ENCODE measurements around the gene RNF41.

The RNF41 gene

GRCh38 chr12:56242986-56243385, 21.3 kb upstream of the RNF41 start:
- no peak for FAIRE-seq
- no peak for TF ChIP-seq POLR2AphosphoS5 (IDR thresholded peaks at IDR 0.05; ENCODE audit: low read depth, low read length)
- no peak for TF ChIP-seq TAF1 (IDR thresholded peaks at IDR 0.05; ENCODE audit: borderline replicate concordance, low read depth, low read length)

DNA sequence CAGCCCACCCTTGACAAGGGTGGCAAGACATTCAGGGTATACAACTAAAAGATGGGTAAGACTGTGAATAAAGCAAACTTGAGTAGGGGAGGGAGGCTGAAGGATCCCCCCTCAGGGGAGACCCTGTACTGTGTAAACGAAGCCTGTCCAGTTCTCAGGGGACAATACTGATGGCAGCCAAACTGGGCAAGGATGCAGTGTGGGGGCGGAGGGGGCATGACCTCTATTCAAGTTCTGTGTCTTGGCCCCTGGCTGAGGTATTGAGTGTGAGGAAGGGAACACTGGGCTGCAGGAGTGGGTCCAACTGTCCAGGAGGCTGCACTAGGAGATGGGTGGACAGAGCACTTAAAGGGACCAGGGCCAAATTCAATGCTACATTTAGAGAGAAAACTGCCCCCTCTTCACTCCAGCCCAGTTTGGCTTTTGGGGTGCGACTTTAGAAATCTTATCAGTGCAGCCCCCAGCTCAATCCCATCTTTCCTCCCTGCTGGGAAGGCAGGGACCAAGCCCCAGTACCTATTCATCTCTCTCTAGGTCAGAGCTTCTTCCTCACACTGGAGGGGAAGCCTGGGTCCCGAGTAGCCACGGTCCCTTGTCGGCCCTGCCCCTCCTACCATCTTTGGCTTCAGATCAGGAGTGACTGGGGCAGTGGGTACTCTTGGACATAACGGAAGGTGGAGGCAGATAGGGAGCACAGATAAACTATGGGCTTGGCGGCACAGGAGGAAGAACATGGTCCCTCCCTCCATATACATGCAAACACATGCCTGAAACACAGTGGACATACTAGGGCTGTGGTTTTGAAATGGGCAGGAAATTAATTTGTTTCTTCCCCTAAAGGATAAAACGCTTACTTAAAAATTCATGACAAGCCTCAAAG, 19.9 kb upstream of the RNF41 start:
- DNase-seq (ENCODE audit: insufficient read length) (no peak), FAIRE-seq (no peak)
- TF ChIP-seq POLR2A (IDR thresholded peaks at IDR 0.05; ENCODE audit: low read depth, low read length) (no peak), TAF1 (IDR thresholded peaks at IDR 0.05; ENCODE audit: borderline replicate concordance, low read depth, low read length) (no peak), POLR2AphosphoS5 (IDR thresholded peaks at IDR 0.05; ENCODE audit: low read depth, low read length) (no peak)

More at GRCh38 chr12:56242986-56243385, 21.3 kb upstream of the RNF41 start:
- DNase-seq (ENCODE audit: insufficient read length): no peak

GRCh38 chr12:56237552-56237951, 15.8 kb upstream of the RNF41 start:
- TF ChIP-seq POLR2AphosphoS5 (IDR thresholded peaks at IDR 0.05; ENCODE audit: low read depth, low read length) (no peak), TAF1 (IDR thresholded peaks at IDR 0.05; ENCODE audit: borderline replicate concordance, low read depth, low read length) (no peak), POLR2A (IDR thresholded peaks at IDR 0.05; ENCODE audit: low read depth, low read length) (no peak)
- FAIRE-seq (no peak), DNase-seq (ENCODE audit: insufficient read length) (no peak)

GRCh38 chr12:56236985-56237384, 15.3 kb upstream of the RNF41 start:
- TF ChIP-seq POLR2AphosphoS5 (IDR thresholded peaks at IDR 0.05; ENCODE audit: low read depth, low read length): no peak
- TF ChIP-seq POLR2A (IDR thresholded peaks at IDR 0.05; ENCODE audit: low read depth, low read length): no peak
- no peak for TF ChIP-seq TAF1 (IDR thresholded peaks at IDR 0.05; ENCODE audit: borderline replicate concordance, low read depth, low read length)
- FAIRE-seq (no peak), DNase-seq (ENCODE audit: insufficient read length) (no peak)

DNA sequence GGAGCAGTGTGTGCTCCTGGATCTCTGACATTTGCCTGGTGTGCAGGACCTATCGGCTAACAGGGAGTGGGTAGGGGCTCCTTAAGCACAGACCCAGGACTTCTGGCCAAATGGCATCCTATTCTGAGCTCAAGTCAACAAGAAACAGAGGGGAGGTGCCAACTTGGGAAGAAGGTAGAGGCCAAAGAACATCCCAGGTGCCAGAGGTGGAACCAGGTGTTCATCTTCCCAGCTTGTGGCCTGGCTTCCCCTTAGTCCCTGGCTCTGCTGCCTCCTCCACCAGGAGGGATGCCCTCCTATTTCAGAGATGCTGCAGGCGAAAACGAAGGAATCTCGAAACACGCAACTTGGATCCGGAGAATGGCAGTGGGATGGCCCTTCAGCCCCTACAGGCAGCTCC, 14.4 kb upstream of the RNF41 start:
- DNase-seq (ENCODE audit: insufficient read length) (no peak), FAIRE-seq (no peak)
- TF ChIP-seq POLR2AphosphoS5 (IDR thresholded peaks at IDR 0.05; ENCODE audit: low read depth, low read length) (0 out of 2 replicates have a peak, but pooled peaks have one; percentile 1), TAF1 (IDR thresholded peaks at IDR 0.05; ENCODE audit: borderline replicate concordance, low read depth, low read length) (no peak)

GRCh38 chr12:56234746-56235436, 13.2 kb upstream of the RNF41 start:
- TF ChIP-seq POLR2A (IDR thresholded peaks at IDR 0.05; ENCODE audit: low read depth, low read length) (no peak), TAF1 (IDR thresholded peaks at IDR 0.05; ENCODE audit: borderline replicate concordance, low read depth, low read length) (no peak), POLR2AphosphoS5 (IDR thresholded peaks at IDR 0.05; ENCODE audit: low read depth, low read length) (0 out of 2 replicates have a peak, but pooled peaks have one; percentile 32)
- DNase-seq (ENCODE audit: insufficient read length): no peak
- no peak for FAIRE-seq

DNA sequence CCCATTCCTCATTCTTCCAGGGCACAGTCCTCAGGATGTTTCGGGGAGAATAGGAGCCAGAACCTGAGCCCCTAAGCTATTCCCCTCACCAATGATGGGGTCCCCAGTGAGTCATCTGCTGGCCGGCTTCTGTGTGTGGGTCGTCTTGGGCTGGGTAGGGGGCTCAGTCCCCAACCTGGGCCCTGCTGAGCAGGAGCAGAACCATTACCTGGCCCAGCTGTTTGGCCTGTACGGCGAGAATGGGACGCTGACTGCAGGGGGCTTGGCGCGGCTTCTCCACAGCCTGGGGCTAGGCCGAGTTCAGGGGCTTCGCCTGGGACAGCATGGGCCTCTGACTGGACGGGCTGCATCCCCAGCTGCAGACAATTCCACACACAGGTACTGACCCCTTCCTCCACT, 9.5 kb upstream of the RNF41 start:
- no peak for FAIRE-seq
- TF ChIP-seq POLR2A (IDR thresholded peaks at IDR 0.05; ENCODE audit: low read depth, low read length) (no peak), TAF1 (IDR thresholded peaks at IDR 0.05; ENCODE audit: borderline replicate concordance, low read depth, low read length) (no peak), POLR2AphosphoS5 (IDR thresholded peaks at IDR 0.05; ENCODE audit: low read depth, low read length) (no peak)
- no peak for DNase-seq (ENCODE audit: insufficient read length)

DNA sequence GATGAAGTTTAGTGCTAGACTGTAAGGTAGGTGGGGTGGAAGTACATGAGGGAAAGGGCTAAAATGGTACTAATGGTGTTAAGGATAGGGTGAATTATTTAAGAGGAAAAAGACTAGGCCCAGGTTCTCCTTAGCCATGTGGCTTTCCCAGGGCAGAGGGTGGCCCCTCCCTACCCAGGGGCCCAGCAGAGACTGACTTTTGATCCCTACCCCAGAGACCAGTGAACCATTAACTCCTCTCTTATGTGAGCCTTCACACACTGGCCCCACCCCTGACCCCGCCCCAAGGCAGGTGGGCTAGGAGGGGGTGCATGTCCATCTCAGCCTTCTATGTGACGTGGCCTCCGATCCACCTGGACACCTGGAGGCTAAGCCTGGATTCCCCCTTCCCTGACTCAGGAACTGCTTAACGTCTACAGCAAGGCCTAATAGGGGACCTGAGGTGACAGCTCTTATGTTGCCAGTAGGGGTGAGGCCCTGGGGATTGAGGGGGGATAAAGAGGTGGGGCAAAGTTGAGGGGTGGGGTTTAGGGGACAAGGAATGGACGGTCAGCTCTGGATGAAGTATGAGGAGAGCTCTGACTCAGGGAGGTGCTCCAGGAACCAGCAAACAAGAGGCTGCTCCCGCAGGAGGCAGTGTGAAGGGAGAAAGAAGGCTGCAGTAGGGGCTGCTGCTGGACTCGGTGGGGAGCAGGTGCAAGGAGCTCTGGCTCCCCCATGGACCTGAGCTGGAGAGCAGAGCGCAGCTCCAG, 8.9 kb upstream of the RNF41 start:
- DNase-seq (ENCODE audit: insufficient read length): no peak
- no peak for TF ChIP-seq TAF1 (IDR thresholded peaks at IDR 0.05; ENCODE audit: borderline replicate concordance, low read depth, low read length)
- no peak for TF ChIP-seq POLR2A (IDR thresholded peaks at IDR 0.05; ENCODE audit: low read depth, low read length)
- TF ChIP-seq POLR2AphosphoS5 (IDR thresholded peaks at IDR 0.05; ENCODE audit: low read depth, low read length): no peak
- FAIRE-seq: no peak

DNA sequence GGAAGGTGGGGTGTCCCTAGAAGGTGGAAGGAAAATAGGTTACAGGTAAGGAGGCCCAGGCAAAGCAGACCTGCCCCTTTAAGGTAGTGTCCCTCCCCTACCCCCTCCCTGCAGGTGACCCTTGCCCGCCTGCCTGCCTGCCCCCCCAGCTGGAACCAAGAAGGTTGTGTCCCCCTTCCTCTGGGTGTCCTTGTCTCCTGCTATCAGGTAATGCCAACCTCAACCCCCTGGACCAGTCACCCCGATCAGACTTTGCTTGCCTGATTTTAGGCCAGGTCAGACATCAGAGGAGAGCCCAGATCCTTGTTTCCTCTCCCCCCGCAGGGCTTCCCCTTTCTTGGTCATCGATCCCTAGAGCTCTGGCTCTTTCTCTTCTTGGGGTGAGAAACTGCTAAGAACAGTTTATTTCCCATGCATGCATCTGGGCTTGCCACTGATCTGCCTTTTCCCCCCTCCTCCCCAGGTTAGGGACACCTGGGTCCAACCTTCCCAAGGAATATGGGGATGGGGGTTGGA, 8.3 kb upstream of the RNF41 start, which contains the start of gene SLC39A5:
TSS of gene SLC39A5 (plus strand) at position 136 of the 516 bp plus-strand sequence. CDS start 1,224 bp downstream, outside the sequence.
- TF ChIP-seq POLR2A (IDR thresholded peaks at IDR 0.05; ENCODE audit: low read depth, low read length) (no peak), TAF1 (IDR thresholded peaks at IDR 0.05; ENCODE audit: borderline replicate concordance, low read depth, low read length) (no peak), POLR2AphosphoS5 (IDR thresholded peaks at IDR 0.05; ENCODE audit: low read depth, low read length) (no peak)
- DNase-seq (ENCODE audit: insufficient read length) (no peak), FAIRE-seq (no peak)

DNA sequence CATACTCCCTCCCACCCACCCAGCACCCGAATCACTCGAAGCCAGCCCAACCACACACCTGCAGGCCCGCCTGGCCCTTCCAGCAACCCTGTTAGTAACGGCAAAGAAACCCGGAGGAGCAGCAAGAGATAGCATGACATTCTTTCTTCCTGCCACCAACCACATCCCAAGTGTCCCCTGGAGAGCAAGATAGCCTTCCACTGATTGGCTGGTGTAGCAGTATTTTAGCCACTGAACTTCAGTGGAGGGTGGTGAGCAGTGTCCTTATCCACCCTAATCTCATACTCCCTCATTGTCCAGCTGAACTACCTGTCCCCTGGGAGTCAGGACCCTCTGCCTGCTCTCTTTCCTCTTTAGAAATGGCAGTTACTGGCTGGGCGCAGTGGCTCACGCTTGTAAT, 7.4 kb upstream of the RNF41 start:
- FAIRE-seq: no peak
- TF ChIP-seq POLR2A (IDR thresholded peaks at IDR 0.05; ENCODE audit: low read depth, low read length): no peak
- TF ChIP-seq POLR2AphosphoS5 (IDR thresholded peaks at IDR 0.05; ENCODE audit: low read depth, low read length): no peak
- TF ChIP-seq TAF1 (IDR thresholded peaks at IDR 0.05; ENCODE audit: borderline replicate concordance, low read depth, low read length): no peak

DNA sequence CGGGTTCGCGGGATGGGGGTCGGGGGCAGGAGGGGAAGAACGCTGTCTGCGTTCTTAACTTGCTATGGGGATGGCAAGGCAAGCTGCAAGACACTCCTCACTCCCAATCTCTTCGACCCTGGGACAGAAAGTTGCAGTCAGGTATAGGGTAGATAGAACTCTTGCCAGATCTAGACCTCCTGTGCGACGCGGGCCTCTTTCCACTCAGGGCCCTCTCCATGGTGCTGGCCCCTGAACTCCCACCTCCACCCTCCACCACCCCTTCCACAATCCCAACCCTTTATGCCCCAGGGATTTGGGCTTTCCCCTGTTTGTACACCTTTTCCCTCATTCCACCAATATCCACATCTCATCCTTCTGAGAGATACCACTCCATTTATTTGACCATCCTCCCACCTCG, 3.2 kb upstream of the RNF41 start:
- TF ChIP-seq POLR2A (IDR thresholded peaks at IDR 0.05; ENCODE audit: low read depth, low read length) (no peak), POLR2AphosphoS5 (IDR thresholded peaks at IDR 0.05; ENCODE audit: low read depth, low read length) (no peak), TAF1 (IDR thresholded peaks at IDR 0.05; ENCODE audit: borderline replicate concordance, low read depth, low read length) (no peak)
- no peak for FAIRE-seq
- DNase-seq (ENCODE audit: insufficient read length): no peak

More for the DNA sequence above, 7.4 kb upstream of the RNF41 start:
- DNase-seq (ENCODE audit: insufficient read length): no peak
